Measurements from ENCODE around the gene OR10P1.
A peak's percentile ranks its signal among the peaks of the same experiment; 100 is the strongest.

OR10P1 gene

GRCh38 chr12:55633151-55633550 is 3.5 kb upstream of the OR10P1 start:
- no peak for TF ChIP-seq EZH2phosphoT487 (IDR thresholded peaks at IDR 0.05; ENCODE audit: low read depth)
- TF ChIP-seq, protein P1, sequence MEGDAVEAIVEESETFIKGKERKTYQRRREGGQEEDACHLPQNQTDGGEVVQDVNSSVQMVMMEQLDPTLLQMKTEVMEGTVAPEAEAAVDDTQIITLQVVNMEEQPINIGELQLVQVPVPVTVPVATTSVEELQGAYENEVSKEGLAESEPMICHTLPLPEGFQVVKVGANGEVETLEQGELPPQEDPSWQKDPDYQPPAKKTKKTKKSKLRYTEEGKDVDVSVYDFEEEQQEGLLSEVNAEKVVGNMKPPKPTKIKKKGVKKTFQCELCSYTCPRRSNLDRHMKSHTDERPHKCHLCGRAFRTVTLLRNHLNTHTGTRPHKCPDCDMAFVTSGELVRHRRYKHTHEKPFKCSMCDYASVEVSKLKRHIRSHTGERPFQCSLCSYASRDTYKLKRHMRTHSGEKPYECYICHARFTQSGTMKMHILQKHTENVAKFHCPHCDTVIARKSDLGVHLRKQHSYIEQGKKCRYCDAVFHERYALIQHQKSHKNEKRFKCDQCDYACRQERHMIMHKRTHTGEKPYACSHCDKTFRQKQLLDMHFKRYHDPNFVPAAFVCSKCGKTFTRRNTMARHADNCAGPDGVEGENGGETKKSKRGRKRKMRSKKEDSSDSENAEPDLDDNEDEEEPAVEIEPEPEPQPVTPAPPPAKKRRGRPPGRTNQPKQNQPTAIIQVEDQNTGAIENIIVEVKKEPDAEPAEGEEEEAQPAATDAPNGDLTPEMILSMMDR (IDR thresholded peaks at IDR 0.05; ENCODE audit: low read depth, low read length): no peak
- Histone ChIP-seq H3K36me3 (replicated peaks; ENCODE audit: low read depth, low read length) (no peaks in the 10 kb centered on the region), H2AFZ (ENCODE audit: low read depth, low read length) (no peak overlapping the region), H3K4me2 (ENCODE audit: low read length) (no peak overlapping the region), H3K4me1 (ENCODE audit: low read length) (no peaks in the 10 kb centered on the region), H3K27me3 (ENCODE audit: low read depth, low read length) (peaks cover 35% of the 10 kb centered on the region; the same call in 1 of the 2 replicates), H3K4me3 (ENCODE audit: low read length) (no peak overlapping the region), H3K9ac (ENCODE audit: low read length) (no peak overlapping the region), H3K27ac (ENCODE audit: low read length) (no peak overlapping the region), H3K9me3 (ENCODE audit: insufficient read depth, low read length) (no peaks in the 10 kb centered on the region), H3K79me2 (ENCODE audit: low read length) (no peaks in the 10 kb centered on the region), H4K20me1 (ENCODE audit: insufficient read depth, low read length) (no peaks in the 10 kb centered on the region)

DNA sequence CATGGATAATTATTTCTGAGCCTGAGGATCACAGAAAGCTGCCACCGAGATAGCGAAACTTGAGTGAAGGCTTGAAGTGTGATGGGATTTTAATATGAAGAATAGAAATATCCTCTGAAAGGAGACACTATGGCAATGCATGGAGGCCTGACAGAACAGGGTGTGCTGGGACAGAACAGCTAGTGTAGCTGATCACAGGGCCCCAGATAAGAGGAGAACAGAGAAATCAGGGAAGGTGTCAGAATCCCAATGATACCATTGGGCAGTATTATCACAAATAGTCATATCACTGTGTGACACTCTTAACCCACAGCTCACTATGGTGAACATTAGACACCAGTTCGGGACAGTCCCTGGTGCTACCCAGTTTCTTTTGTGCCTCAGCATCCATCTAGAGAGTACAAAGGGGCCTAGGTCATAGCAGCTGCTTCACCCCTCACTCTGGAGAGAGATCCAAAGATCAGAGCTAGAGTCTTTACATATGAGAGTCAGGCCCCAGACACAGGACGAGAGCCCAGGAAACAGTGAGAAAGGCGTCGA is 506 bp upstream of the OR10P1 start:
- H3K9ac ChIP-seq (ENCODE audit: low read length): no peak overlapping the region

DNA sequence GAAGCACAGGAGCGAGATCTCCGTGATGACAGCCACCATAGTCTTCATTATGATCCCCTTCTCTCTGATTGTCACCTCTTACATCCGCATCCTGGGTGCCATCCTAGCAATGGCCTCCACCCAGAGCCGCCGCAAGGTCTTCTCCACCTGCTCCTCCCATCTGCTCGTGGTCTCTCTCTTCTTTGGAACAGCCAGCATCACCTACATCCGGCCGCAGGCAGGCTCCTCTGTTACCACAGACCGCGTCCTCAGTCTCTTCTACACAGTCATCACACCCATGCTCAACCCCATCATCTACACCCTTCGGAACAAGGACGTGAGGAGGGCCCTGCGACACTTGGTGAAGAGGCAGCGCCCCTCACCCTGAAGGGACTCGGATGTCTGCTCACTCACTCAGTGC is 775 bp downstream of the OR10P1 start:
- Histone ChIP-seq H2AFZ (ENCODE audit: low read depth, low read length) (no peak overlapping the region), H3K27me3 (ENCODE audit: low read depth, low read length) (peaks cover 19% of the 10 kb centered on the region; the same call in 1 of the 2 replicates), H3K9ac (ENCODE audit: low read length) (no peak overlapping the region), H3K4me3 (ENCODE audit: low read length) (no peak overlapping the region), H3K9me3 (ENCODE audit: insufficient read depth, low read length) (no peaks in the 10 kb centered on the region), H3K4me2 (ENCODE audit: low read length) (no peak overlapping the region), H3K27ac (ENCODE audit: low read length) (no peak overlapping the region), H4K20me1 (ENCODE audit: insufficient read depth, low read length) (no peaks in the 10 kb centered on the region), H3K79me2 (ENCODE audit: low read length) (no peaks in the 10 kb centered on the region), H3K36me3 (replicated peaks; ENCODE audit: low read depth, low read length) (no peaks in the 10 kb centered on the region), H3K4me1 (ENCODE audit: low read length) (peaks cover 15% of the 10 kb centered on the region)
- TF ChIP-seq, protein P1 (IDR thresholded peaks at IDR 0.05; ENCODE audit: low read depth, low read length): no peak
- TF ChIP-seq EZH2phosphoT487 (IDR thresholded peaks at IDR 0.05; ENCODE audit: low read depth): no peak

More for the DNA sequence above, 506 bp upstream of the OR10P1 start:
- Histone ChIP-seq H3K4me1 (ENCODE audit: low read length) (peaks cover 2% of the 10 kb centered on the region; the same call in 1 of the 2 replicates), H3K27me3 (ENCODE audit: low read depth, low read length) (peaks cover 23% of the 10 kb centered on the region; the same call in 1 of the 2 replicates), H3K36me3 (replicated peaks; ENCODE audit: low read depth, low read length) (no peaks in the 10 kb centered on the region), H4K20me1 (ENCODE audit: insufficient read depth, low read length) (no peaks in the 10 kb centered on the region), H3K4me2 (ENCODE audit: low read length) (no peak overlapping the region), H3K9me3 (ENCODE audit: insufficient read depth, low read length) (no peaks in the 10 kb centered on the region), H3K27ac (ENCODE audit: low read length) (no peak overlapping the region), H3K79me2 (ENCODE audit: low read length) (no peaks in the 10 kb centered on the region), H3K4me3 (ENCODE audit: low read length) (no peak overlapping the region), H2AFZ (ENCODE audit: low read depth, low read length) (no peak overlapping the region)
- no peak for TF ChIP-seq EZH2phosphoT487 (IDR thresholded peaks at IDR 0.05; ENCODE audit: low read depth)
- TF ChIP-seq, protein P1 (IDR thresholded peaks at IDR 0.05; ENCODE audit: low read depth, low read length): no peak

- no peak overlapping the region for H3K9ac ChIP-seq (ENCODE audit: low read length)
These were observed 4.9 kb downstream of the OR10P1 start for GRCh38 chr12:55641595-55641994.

More at GRCh38 chr12:55641595-55641994, 4.9 kb downstream of the OR10P1 start:
- peaks cover 8% of the 10 kb centered on the region; the same call in 1 of the 2 replicates for H3K27me3 ChIP-seq (ENCODE audit: low read depth, low read length)
- no peaks in the 10 kb centered on the region for H3K36me3 ChIP-seq (replicated peaks; ENCODE audit: low read depth, low read length)
- H3K4me2 ChIP-seq (ENCODE audit: low read length): peak overlapping the region; percentile 74
- TF ChIP-seq EZH2phosphoT487 (IDR thresholded peaks at IDR 0.05; ENCODE audit: low read depth): no peak
- TF ChIP-seq, protein P1 (IDR thresholded peaks at IDR 0.05; ENCODE audit: low read depth, low read length): no peak
- H3K4me3 ChIP-seq (ENCODE audit: low read length): peak overlapping the region; percentile 8; the same call in 1 of the 2 replicates
- H3K27ac ChIP-seq (ENCODE audit: low read length): no peak overlapping the region
- H3K9me3 ChIP-seq (ENCODE audit: insufficient read depth, low read length): no peaks in the 10 kb centered on the region
- H3K4me1 ChIP-seq (ENCODE audit: low read length): peaks cover 25% of the 10 kb centered on the region
- no peaks in the 10 kb centered on the region for H4K20me1 ChIP-seq (ENCODE audit: insufficient read depth, low read length)
- no peak overlapping the region for H2AFZ ChIP-seq (ENCODE audit: low read depth, low read length)
- H3K79me2 ChIP-seq (ENCODE audit: low read length): no peaks in the 10 kb centered on the region
